Choroid plexus epithelial cell (primary cell): Measurements from ENCODE around the gene SCCPDH.
A peak's percentile ranks its signal among the peaks of the same experiment; 100 is the strongest.

ENCODE experiments used
- DNase-seq: peaks from one replicate; pipeline ENCODE4 v3.0.0-alpha.2; 2010; ENCODE audit warnings: low read depth
- H3K4me3 ChIP-seq: 2 replicates; pipeline ENCODE4 v1.5.1; 2011; ENCODE audit warnings: low read depth, mild to moderate bottlenecking, control low read depth, low read length, moderate library complexity
- CTCF ChIP-seq: conservative IDR thresholded peaks from 2 replicates; pipeline ENCODE4 v1.5.1; 2011; ENCODE audit warnings: low read depth, mild to moderate bottlenecking, control low read depth, inconsistent platforms, low read length, moderate library complexity

SCCPDH gene

GRCh38 chr1:246786606-246787238 lies 62.5 kb downstream of the SCCPDH start:
- TF ChIP-seq CTCF = no peak
- no peak for DNase-seq
- no peak overlapping the region for H3K4me3 ChIP-seq

- H3K4me3 ChIP-seq = no peak overlapping the region
- TF ChIP-seq CTCF = no peak
- no peak for DNase-seq
Measured at GRCh38 chr1:246787781-246788513, 63.7 kb downstream of the SCCPDH start.

- peak; percentile 32 for DNase-seq
- peak overlapping the region; percentile 47 for H3K4me3 ChIP-seq
- no peak for TF ChIP-seq CTCF
Measured at GRCh38 chr1:246788895-246789338, 64.7 kb downstream of the SCCPDH start.

- no peak for TF ChIP-seq CTCF
- no peak overlapping the region for H3K4me3 ChIP-seq
- DNase-seq = no peak
Measured at GRCh38 chr1:246789454-246790339, 65.5 kb downstream of the SCCPDH start.

- no peak for TF ChIP-seq CTCF
- H3K4me3 ChIP-seq = no peak overlapping the region
- no peak for DNase-seq
Measured at GRCh38 chr1:246790364-246790763, 66.2 kb downstream of the SCCPDH start.

- no peak for TF ChIP-seq CTCF
- H3K4me3 ChIP-seq = no peak overlapping the region
- DNase-seq = no peak
Measured at GRCh38 chr1:246790833-246791232, 66.6 kb downstream of the SCCPDH start.
